Epidermal melanocyte (primary cell): ENCODE data around the gene ACVR1.
A peak's percentile ranks its signal among the peaks of the same experiment; 100 is the strongest.
"Not testable (repeated sequence)": the region's sequence is repeated elsewhere in the genome, so short reads cannot be mapped to it uniquely, and the experiment has no call there.

ENCODE experiments used
- DNase-seq: peaks from one replicate; pipeline ENCODE4 v3.0.0; 2011; ENCODE audit warnings: low spot score; ENCODE audit not compliant: insufficient read length

Gene ACVR1

GRCh38 chr2:157894694-157895435 is 18.7 kb upstream of the ACVR1 start:
- no peak for DNase-seq

- no peak for DNase-seq
Observed at GRCh38 chr2:157893611-157894010, 17.5 kb upstream of the ACVR1 start.

GRCh38 chr2:157891643-157892041 is 15.5 kb upstream of the ACVR1 start:
- no peak for DNase-seq

GRCh38 chr2:157890969-157891642 is 15.0 kb upstream of the ACVR1 start:
- DNase-seq, result no peak

GRCh38 chr2:157887946-157888345 is 11.8 kb upstream of the ACVR1 start:
- no peak for DNase-seq

- not testable (repeated sequence) for DNase-seq
Observed at GRCh38 chr2:157884533-157884932, 8.4 kb upstream of the ACVR1 start.

GRCh38 chr2:157880927-157881326 is 4.8 kb upstream of the ACVR1 start:
- DNase-seq, result no peak

- no peak for DNase-seq
Observed at GRCh38 chr2:157877761-157878400, 1.8 kb upstream of the ACVR1 start.

- peak; percentile 22 for DNase-seq
Observed at GRCh38 chr2:157876786-157877138, 632 bp upstream of the ACVR1 start.

- no peak for DNase-seq
Observed at GRCh38 chr2:157875641-157876065, 477 bp downstream of the ACVR1 start.

GRCh38 chr2:157874997-157875640 is 1.0 kb downstream of the ACVR1 start:
- peak; percentile 37 for DNase-seq

- DNase-seq, result no peak
Observed at GRCh38 chr2:157874348-157874747, 1.8 kb downstream of the ACVR1 start.

- DNase-seq, result no peak
Observed at GRCh38 chr2:157872791-157873190, 3.3 kb downstream of the ACVR1 start.

- DNase-seq, result no peak
Observed at GRCh38 chr2:157871415-157871814, 4.7 kb downstream of the ACVR1 start.

GRCh38 chr2:157868993-157869392 is 7.1 kb downstream of the ACVR1 start:
- no peak for DNase-seq

GRCh38 chr2:157867703-157868102 is 8.4 kb downstream of the ACVR1 start:
- no peak for DNase-seq

GRCh38 chr2:157866666-157867642 is 9.2 kb downstream of the ACVR1 start:
- no peak for DNase-seq

- DNase-seq, result no peak
Observed at GRCh38 chr2:157866202-157866601, 9.9 kb downstream of the ACVR1 start.

- no peak for DNase-seq
Observed at GRCh38 chr2:157864857-157865430, 11.2 kb downstream of the ACVR1 start.

GRCh38 chr2:157858846-157859245 is 17.3 kb downstream of the ACVR1 start:
- no peak for DNase-seq
